ENCODE data around the gene EGR4.

Gene EGR4

DNA sequence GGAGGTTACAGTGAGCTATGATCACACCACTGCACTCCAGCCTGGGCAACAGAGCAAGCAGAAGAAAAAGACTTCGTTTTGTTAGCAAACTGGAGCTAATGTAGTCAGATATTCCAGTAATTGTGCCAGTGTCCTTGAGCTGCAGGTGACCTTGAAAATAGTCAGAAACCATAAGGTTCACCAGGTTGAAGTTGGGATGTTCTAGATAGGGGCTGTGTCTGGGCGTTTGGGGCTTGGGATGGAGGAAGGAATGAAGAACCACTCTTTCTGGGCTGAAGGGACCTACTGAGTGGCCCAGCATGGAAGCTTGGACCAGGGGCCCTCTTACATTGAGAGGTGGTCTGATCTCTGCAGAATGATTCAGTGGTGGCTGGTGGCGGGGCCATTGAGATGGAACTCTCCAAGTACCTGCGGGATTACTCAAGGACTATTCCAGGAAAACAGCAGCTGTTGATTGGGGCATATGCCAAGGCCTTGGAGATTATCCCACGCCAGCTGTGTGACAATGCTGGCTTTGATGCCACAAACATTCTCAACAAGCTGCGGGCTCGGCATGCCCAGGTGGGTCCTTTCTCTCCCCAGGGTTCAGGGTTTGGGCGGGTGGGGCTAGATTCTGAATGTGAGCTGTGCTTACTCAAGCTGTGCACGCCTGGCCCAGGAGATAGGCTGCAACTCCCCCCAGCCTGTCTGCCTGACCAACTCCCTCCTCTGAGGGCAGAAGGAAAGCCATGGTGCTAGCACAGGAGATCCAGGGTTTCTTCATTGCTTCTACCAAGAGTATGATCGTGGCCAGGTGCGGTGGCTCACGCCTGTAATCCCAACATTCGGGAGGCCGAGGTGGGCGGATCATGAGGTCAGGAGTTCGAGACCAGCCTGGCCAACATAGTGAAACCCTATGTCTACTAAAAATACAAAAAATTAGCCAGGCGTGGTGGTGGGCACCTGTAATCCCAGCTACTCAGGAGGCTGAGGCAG lies 42.2 kb downstream of the EGR4 start:
- no peak for DNase-seq (ENCODE audit: low read depth in 2 of 2)

DNA sequence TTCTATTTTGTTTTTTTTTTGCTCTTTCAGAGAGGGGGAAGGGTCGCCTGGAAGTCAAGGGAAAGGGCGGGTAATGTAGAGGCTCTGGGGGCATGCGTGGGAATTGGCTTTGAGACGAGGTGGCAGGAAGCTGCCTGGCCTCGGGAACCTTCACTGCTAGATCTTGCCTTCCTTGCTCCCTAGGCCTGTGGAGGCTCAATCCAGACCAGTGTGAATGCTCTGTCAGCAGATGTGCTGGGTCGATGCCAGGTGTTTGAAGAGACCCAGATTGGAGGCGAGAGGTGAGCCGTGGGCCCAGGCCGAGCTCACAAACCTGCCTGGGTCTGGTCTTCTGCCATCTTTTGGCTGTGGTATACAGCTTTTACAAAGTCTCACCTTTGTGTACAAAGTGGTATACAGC lies 43.7 kb downstream of the EGR4 start:
- DNase-seq (ENCODE audit: low read depth in 2 of 2): no peak

DNA sequence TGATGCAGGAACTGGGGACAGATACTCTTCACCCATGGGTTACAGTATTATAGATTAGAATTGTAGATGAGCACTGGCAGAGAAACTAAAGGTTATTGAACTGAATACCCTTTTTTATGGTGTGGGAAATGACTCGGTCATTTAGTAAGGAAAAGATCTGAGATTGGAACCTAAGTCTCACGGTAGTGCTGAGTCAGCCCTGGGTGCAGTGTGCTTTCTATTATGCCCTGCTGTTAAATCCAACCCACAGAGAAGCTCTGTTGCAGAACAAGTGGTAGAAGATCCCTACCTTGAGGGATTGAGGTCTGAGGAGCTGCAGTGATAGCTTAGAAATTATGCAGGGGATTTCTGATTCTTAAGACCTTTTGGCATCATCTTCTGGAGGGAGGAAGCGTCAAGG lies 46.5 kb downstream of the EGR4 start:
- no peak for DNase-seq (ENCODE audit: low read depth in 2 of 2)

DNA sequence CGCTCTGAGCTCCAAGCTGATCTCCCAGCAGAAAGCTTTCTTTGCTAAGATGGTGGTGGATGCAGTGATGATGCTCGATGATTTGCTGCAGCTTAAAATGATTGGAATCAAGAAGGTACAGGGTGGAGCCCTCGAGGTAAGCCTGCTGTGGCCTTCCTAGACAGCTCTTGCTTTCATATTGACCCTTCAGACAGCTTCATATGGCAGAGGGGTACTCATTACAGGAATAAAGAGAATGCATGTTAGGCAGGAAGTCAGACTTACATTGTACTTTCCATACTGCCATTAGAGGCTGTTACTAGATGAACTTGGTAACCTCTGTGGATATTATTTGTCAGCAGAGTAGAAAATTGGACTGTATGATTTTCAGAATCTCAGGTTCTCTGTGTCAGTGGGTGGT lies 48.8 kb downstream of the EGR4 start:
- no peak for DNase-seq (ENCODE audit: low read depth in 2 of 2)

DNA sequence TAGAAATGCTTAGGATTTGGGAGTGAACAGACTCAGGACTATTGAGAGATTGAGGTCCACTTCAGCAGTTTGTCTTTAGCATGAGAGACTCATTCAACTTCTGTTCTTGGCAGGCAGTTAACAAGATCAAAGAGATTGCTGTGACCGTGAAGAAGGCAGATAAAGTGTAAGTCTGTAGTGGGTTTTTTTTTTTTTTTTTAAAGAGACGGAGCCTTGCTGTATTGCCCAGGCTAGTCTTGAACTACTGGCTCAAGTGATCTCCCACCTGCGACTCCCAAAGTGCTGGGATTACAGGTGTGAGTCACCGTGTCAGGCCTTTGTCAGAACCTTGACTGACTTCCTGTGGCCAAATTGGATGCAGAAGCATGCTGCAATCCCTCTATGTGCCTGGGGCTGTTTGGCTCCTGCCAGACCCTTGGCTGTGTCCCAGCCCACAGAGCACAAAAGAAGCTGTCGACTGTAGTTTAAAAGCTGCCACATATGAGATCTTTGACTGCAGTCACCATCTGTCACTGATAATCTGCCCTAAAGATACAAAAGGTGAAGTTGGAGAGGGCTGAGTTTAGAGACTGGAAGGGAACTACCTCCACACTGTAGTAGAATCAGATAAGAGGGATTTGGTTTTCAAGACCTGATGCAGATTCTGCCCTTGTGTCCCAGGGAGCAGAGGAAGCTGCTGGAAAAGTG lies 49.3 kb downstream of the EGR4 start:
- DNase-seq (ENCODE audit: low read depth in 2 of 2): no peak
